ENCODE data around the gene CNBD2. TPM values are rescaled to one million over a fixed set of nuclear protein-coding genes. Genes with fewer than 3 reads are reported as not detected.

CNBD2 gene
- polyA plus RNA-seq, 1 donor (not counting 4 experiments of a cell fraction or from before 2014, with no cell fraction given): 3.0 TPM

DNA sequence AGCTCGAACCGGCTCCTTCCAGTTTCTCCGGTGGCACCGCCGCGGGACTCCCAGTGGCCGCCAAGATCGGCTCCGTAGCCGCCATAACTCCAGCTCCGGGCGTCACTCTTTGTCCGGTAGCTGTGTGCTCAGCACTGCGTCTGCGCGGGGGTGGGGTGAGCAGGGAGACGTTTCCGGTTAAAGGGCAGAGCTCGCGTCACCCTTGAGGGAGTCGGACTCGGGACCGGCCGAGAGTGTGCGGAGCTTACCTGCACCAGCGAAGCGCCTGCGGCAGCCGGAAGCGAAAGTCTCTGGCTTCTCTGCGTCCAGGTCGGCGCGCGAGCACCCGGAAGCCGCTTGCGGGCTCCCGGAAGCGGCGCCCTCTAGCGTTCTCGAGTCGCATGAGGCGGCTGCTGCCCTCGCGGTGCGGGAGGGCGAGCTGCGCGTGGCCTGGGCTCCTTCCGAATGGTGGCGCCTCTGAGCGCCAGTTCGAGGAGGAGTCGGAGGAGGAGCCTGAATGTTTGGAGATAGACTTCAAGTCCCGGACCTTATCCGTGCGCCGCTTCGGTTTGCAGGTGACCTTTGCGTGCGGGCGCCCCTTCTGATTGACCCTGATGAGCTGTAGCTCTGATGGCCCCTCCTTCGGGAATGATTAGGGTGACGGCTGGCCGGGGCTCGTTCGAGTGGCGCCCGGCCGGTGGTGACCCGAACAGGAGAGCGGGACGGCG, 14.0 kb upstream of the CNBD2 start, which contains the start of gene SCAND1:
Gene SCAND1 (minus strand): TSS at position 303 of the 707 bp plus-strand sequence. CDS start 218 bp downstream, at position 85.
- H2AFZ ChIP-seq (ENCODE audit: control insufficient read depth, low read length): peak within 1 kb of the TSS; percentile 87
- FAIRE-seq (peak; percentile 17), DNase-seq (ENCODE audit: low read depth, low spot score) (peak; percentile 92)
- H4K20me1 ChIP-seq (ENCODE audit: control insufficient read depth, extremely low read depth, insufficient read depth, low read length): no peaks in the 10 kb centered on the region
- no peaks in the 10 kb centered on the region for H3K9me1 ChIP-seq (ENCODE audit: control insufficient read depth, extremely low read depth, insufficient read depth, low read length)
- H3K9me3 ChIP-seq (ENCODE audit: control insufficient read depth, low read depth, low read length): no peaks in the 10 kb centered on the region
- H3K4me3 ChIP-seq (ENCODE audit: control insufficient read depth in 2 of 3, extremely low read depth in 1 of 3, insufficient read depth in 2 of 3, low read depth in 1 of 3, low read length in 3 of 3): peak within 1 kb of the TSS; percentile 79 to 90 (median 86)
- no peaks in the 10 kb centered on the region for H3K36me3 ChIP-seq (ENCODE audit: control insufficient read depth in 2 of 2, extremely low read depth in 1 of 2, insufficient read depth in 2 of 2, low read length in 2 of 2)
- peak within 1 kb of the TSS; percentile 95 for H3K4me2 ChIP-seq (ENCODE audit: control insufficient read depth, extremely low read depth, insufficient read depth, low read depth, low read length)
- H3K27me3 ChIP-seq (ENCODE audit: control insufficient read depth, extremely low read depth, insufficient read depth, low read length): no peaks in the 10 kb centered on the region
- TF ChIP-seq, protein P1, sequence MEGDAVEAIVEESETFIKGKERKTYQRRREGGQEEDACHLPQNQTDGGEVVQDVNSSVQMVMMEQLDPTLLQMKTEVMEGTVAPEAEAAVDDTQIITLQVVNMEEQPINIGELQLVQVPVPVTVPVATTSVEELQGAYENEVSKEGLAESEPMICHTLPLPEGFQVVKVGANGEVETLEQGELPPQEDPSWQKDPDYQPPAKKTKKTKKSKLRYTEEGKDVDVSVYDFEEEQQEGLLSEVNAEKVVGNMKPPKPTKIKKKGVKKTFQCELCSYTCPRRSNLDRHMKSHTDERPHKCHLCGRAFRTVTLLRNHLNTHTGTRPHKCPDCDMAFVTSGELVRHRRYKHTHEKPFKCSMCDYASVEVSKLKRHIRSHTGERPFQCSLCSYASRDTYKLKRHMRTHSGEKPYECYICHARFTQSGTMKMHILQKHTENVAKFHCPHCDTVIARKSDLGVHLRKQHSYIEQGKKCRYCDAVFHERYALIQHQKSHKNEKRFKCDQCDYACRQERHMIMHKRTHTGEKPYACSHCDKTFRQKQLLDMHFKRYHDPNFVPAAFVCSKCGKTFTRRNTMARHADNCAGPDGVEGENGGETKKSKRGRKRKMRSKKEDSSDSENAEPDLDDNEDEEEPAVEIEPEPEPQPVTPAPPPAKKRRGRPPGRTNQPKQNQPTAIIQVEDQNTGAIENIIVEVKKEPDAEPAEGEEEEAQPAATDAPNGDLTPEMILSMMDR (optimal IDR thresholded peaks at IDR 0.05 in 1 of 3, IDR thresholded peaks at IDR 0.05 in 1 of 3, conservative IDR thresholded peaks at IDR 0.05 in 1 of 3; ENCODE audit: extremely low read depth in 1 of 3, insufficient read depth in 2 of 3, low read length in 3 of 3): peak; percentile 95 to 100 (median 97)
- no peak for TF ChIP-seq EZH2 (IDR thresholded peaks at IDR 0.05; ENCODE audit: low read length)
- peaks cover 22% of the 10 kb centered on the region for H3K79me2 ChIP-seq (ENCODE audit: control insufficient read depth, insufficient read depth, low read length)
- dilution Hi-C loops (cut with MboI; ENCODE audit: extremely low pct_ligation_motif_present, low sequenced_read_pairs): no loop called here
- H3K9ac ChIP-seq (ENCODE audit: control insufficient read depth, extremely low read depth, insufficient read depth, low read length): peak within 1 kb of the TSS; percentile 98
- H3K27ac ChIP-seq (ENCODE audit: control insufficient read depth, insufficient read depth, low read length): peak within 1 kb of the TSS; percentile 95
- H3K4me1 ChIP-seq (ENCODE audit: control insufficient read depth, extremely low read depth, insufficient read depth, low read length): peaks cover 11% of the 10 kb centered on the region

DNA sequence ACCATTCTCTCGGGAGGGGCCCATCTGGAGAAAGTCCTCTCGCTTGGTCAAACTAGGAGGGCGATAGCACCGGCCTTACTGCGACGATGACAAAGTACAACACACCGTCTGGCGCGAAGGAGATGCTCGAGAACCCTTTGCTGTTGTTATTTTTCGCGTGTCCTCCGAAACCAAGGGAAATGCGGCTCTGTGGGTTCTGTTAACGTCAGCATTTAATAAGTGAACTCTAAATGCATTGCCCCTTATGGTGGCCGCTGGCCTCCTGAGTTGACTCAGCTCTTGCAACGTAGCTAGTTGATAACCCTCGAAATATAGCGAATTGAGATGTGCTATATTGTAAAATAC, 13.5 kb upstream of the CNBD2 start:
- TF ChIP-seq, protein P1 (optimal IDR thresholded peaks at IDR 0.05 in 1 of 3, IDR thresholded peaks at IDR 0.05 in 1 of 3, conservative IDR thresholded peaks at IDR 0.05 in 1 of 3; ENCODE audit: extremely low read depth in 1 of 3, insufficient read depth in 2 of 3, low read length in 3 of 3): no peak
- TF ChIP-seq EZH2 (IDR thresholded peaks at IDR 0.05; ENCODE audit: low read length): no peak
- peak overlapping the region; percentile 84 for H3K4me2 ChIP-seq (ENCODE audit: control insufficient read depth, extremely low read depth, insufficient read depth, low read depth, low read length)
- peaks cover 11% of the 10 kb centered on the region for H3K4me1 ChIP-seq (ENCODE audit: control insufficient read depth, extremely low read depth, insufficient read depth, low read length)
- peak overlapping the region; percentile 98 for H3K9ac ChIP-seq (ENCODE audit: control insufficient read depth, extremely low read depth, insufficient read depth, low read length)
- H2AFZ ChIP-seq (ENCODE audit: control insufficient read depth, low read length): peak overlapping the region; percentile 66
- peaks cover 22% of the 10 kb centered on the region for H3K79me2 ChIP-seq (ENCODE audit: control insufficient read depth, insufficient read depth, low read length)
- H3K36me3 ChIP-seq (ENCODE audit: control insufficient read depth in 2 of 2, extremely low read depth in 1 of 2, insufficient read depth in 2 of 2, low read length in 2 of 2): no peaks in the 10 kb centered on the region
- DNase-seq (ENCODE audit: low read depth, low spot score) (no peak), FAIRE-seq (no peak)
- dilution Hi-C loops (cut with MboI; ENCODE audit: extremely low pct_ligation_motif_present, low sequenced_read_pairs): no loop called here
- H3K4me3 ChIP-seq (ENCODE audit: control insufficient read depth in 2 of 3, extremely low read depth in 1 of 3, insufficient read depth in 2 of 3, low read depth in 1 of 3, low read length in 3 of 3): peak overlapping the region; percentile 46 to 90 (median 86)
- no peaks in the 10 kb centered on the region for H4K20me1 ChIP-seq (ENCODE audit: control insufficient read depth, extremely low read depth, insufficient read depth, low read length)
- no peaks in the 10 kb centered on the region for H3K9me1 ChIP-seq (ENCODE audit: control insufficient read depth, extremely low read depth, insufficient read depth, low read length)
- H3K27ac ChIP-seq (ENCODE audit: control insufficient read depth, insufficient read depth, low read length): peak overlapping the region; percentile 95
- H3K9me3 ChIP-seq (ENCODE audit: control insufficient read depth, low read depth, low read length): no peaks in the 10 kb centered on the region
- no peaks in the 10 kb centered on the region for H3K27me3 ChIP-seq (ENCODE audit: control insufficient read depth, extremely low read depth, insufficient read depth, low read length)

Measured in keratinocyte (primary cell).